Measurements from ENCODE around the gene HLCS.

Gene HLCS

GRCh38 chr21:36877741-36878140, 88.7 kb downstream of the HLCS start:
- no peaks in the 10 kb centered on the region for H3K4me1 ChIP-seq (ENCODE audit: insufficient read depth, low read length, poor library complexity, severe bottlenecking)
- H3K27me3 ChIP-seq (ENCODE audit: insufficient read depth, low read length, poor library complexity, severe bottlenecking): no peaks in the 10 kb centered on the region
- no peak overlapping the region for H3K9ac ChIP-seq (ENCODE audit: low read depth, low read length, poor library complexity, severe bottlenecking)
- no peaks in the 10 kb centered on the region for H3K36me3 ChIP-seq (ENCODE audit: insufficient read depth, low read length)
- TF ChIP-seq CTCF (conservative IDR thresholded peaks at IDR 0.05; ENCODE audit: low read length) (no peak), EZH2phosphoT487 (IDR thresholded peaks at IDR 0.05; ENCODE audit: borderline replicate concordance) (no peak)
- no peaks in the 10 kb centered on the region for H3F3A ChIP-seq (ENCODE audit: low read depth)
- H3K79me2 ChIP-seq (ENCODE audit: insufficient read depth, low read length): no peaks in the 10 kb centered on the region
- no peaks in the 10 kb centered on the region for H4K20me1 ChIP-seq (ENCODE audit: insufficient read depth, low read length, poor library complexity, severe bottlenecking)
- H3K4me2 ChIP-seq (ENCODE audit: low read depth, low read length, poor library complexity, severe bottlenecking): no peak overlapping the region
- no peak overlapping the region for H2AFZ ChIP-seq (ENCODE audit: low read length)
- no peaks in the 10 kb centered on the region for H3K9me3 ChIP-seq (ENCODE audit: insufficient read depth, low read depth, low read length)
- H3K4me3 ChIP-seq (ENCODE audit: low read length, poor library complexity, severe bottlenecking): no peak overlapping the region
- H3K9me2 ChIP-seq (replicated peaks; ENCODE audit: low read depth, low read length): no peaks in the 10 kb centered on the region

- H3K4me2 ChIP-seq (ENCODE audit: low read depth, low read length, poor library complexity, severe bottlenecking): no peak overlapping the region
- H3K36me3 ChIP-seq (ENCODE audit: insufficient read depth, low read length): no peaks in the 10 kb centered on the region
- H4K20me1 ChIP-seq (ENCODE audit: insufficient read depth, low read length, poor library complexity, severe bottlenecking): no peaks in the 10 kb centered on the region
- H3K4me1 ChIP-seq (ENCODE audit: insufficient read depth, low read length, poor library complexity, severe bottlenecking): no peaks in the 10 kb centered on the region
- no peaks in the 10 kb centered on the region for H3K27me3 ChIP-seq (ENCODE audit: insufficient read depth, low read length, poor library complexity, severe bottlenecking)
- no peaks in the 10 kb centered on the region for H3K9me3 ChIP-seq (ENCODE audit: insufficient read depth, low read depth, low read length)
- H3K9ac ChIP-seq (ENCODE audit: low read depth, low read length, poor library complexity, severe bottlenecking): no peak overlapping the region
- no peaks in the 10 kb centered on the region for H3F3A ChIP-seq (ENCODE audit: low read depth)
- no peaks in the 10 kb centered on the region for H3K79me2 ChIP-seq (ENCODE audit: insufficient read depth, low read length)
- no peak overlapping the region for H2AFZ ChIP-seq (ENCODE audit: low read length)
- TF ChIP-seq CTCF (conservative IDR thresholded peaks at IDR 0.05; ENCODE audit: low read length) (no peak), EZH2phosphoT487 (IDR thresholded peaks at IDR 0.05; ENCODE audit: borderline replicate concordance) (no peak)
- no peak overlapping the region for H3K4me3 ChIP-seq (ENCODE audit: low read length, poor library complexity, severe bottlenecking)
- no peaks in the 10 kb centered on the region for H3K9me2 ChIP-seq (replicated peaks; ENCODE audit: low read depth, low read length)
These were observed 91.8 kb downstream of the HLCS start for GRCh38 chr21:36874665-36875064.

- Histone ChIP-seq H2AFZ (ENCODE audit: low read length) (no peak overlapping the region), H3K4me3 (ENCODE audit: low read length, poor library complexity, severe bottlenecking) (no peak overlapping the region), H3F3A (ENCODE audit: low read depth) (no peaks in the 10 kb centered on the region), H3K4me1 (ENCODE audit: insufficient read depth, low read length, poor library complexity, severe bottlenecking) (no peaks in the 10 kb centered on the region), H3K9ac (ENCODE audit: low read depth, low read length, poor library complexity, severe bottlenecking) (no peak overlapping the region), H3K36me3 (ENCODE audit: insufficient read depth, low read length) (no peaks in the 10 kb centered on the region), H3K9me3 (ENCODE audit: insufficient read depth, low read depth, low read length) (no peaks in the 10 kb centered on the region), H4K20me1 (ENCODE audit: insufficient read depth, low read length, poor library complexity, severe bottlenecking) (no peaks in the 10 kb centered on the region), H3K9me2 (replicated peaks; ENCODE audit: low read depth, low read length) (no peaks in the 10 kb centered on the region), H3K79me2 (ENCODE audit: insufficient read depth, low read length) (no peaks in the 10 kb centered on the region), H3K4me2 (ENCODE audit: low read depth, low read length, poor library complexity, severe bottlenecking) (no peak overlapping the region), H3K27me3 (ENCODE audit: insufficient read depth, low read length, poor library complexity, severe bottlenecking) (no peaks in the 10 kb centered on the region)
- TF ChIP-seq CTCF (conservative IDR thresholded peaks at IDR 0.05; ENCODE audit: low read length) (no peak), EZH2phosphoT487 (IDR thresholded peaks at IDR 0.05; ENCODE audit: borderline replicate concordance) (no peak)
These were observed 93.0 kb downstream of the HLCS start for GRCh38 chr21:36873513-36873912.

Measured in Loucy (cell line).